GM18909 (cell line): ENCODE results near the gene MRPS34.

Source experiments
- ATAC-seq: cut with Tn5 transposase; IDR thresholded peaks from one replicate; pipeline ENCODE4 v1.9.1; 2021; ENCODE audit warnings: mild to moderate bottlenecking; ENCODE audit not compliant: unreplicated experiment, poor library complexity

Gene MRPS34

DNA sequence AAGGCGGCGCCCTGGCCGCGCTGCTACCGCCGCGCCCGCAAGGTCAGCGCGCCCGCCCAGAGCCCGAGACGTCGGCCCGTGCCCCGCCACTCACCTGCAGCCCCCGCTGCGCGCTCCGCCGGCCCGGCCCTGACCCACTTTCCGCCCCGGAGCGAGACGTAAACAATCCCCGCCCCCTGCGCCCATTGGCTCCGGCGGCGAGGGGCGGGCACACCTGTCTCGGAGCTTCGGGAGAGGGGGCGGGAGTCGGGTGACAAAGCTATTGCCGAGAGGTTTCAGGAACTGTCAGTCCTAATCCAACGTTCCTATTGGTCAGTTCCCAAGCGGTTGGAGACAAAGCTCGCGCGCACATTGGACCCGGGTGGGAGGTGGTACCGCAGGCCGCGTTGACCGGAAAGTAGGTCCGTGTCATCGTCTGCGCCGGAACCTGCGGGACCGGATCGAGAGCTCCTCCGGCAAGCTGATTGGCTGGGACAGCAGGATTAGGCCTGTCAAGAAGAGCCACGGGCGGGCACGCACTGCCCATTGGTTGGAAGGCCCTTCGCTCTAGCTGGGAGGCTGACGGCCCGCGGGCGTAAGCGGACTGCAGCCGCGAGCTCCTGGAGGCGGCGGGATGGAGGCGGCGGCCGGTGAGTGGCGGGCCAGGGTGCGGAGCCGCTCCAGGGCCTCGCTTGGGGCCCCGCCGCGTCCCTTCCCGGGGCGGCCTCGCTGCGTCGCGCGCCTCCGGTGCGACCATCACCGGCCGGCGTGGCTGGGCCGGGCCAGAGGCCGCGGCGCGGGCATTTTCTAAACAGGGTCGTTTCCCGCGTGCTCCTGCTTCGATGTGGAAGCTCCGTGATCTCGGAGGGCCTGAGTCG, 9.7 kb upstream of the MRPS34 start, which contains the start of the genes NUBP2 and SPSB3:
Gene NUBP2, plus strand, starts transcription at position 553 of the 857 bp plus-strand sequence. Its CDS starts 61 bp downstream, at position 614.
Gene SPSB3, minus strand, starts transcription at position 164 of the 857 bp plus-strand sequence. CDS start 1,088 bp downstream, outside the sequence.
- peak; percentile 80 for ATAC-seq

DNA sequence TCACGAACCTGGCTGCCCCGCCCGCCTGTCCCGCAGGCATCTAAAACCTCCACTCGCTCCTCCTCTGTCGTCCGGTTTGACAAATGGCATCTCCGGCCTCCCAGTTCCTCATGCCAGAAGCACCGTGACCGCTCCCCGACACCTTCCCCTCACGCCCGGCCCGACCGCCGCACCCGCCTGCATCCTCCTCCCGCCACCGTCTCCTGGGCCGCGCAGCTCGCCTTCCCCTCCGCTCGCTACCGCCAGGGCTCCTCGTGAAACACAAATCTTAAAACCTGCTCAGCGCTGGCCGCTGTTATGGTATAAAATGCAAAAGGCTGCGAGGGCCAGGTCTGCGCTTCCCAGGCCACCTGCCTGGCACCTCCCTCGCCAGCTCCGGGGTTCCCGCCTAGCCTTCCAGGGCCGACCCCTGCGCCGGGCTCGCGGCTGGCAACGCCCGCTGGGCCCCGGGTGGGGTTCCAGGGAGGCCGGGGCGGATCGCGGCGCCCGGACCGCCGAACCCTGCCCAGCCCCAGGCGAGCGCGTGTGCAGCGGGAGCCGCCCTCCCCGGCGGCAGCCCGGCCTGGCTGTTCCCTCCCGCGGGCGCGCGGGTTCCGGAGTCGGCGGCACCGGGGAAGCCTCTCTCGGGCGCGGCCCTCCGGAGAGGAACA, 8.9 kb upstream of the MRPS34 start:
- ATAC-seq, result no peak

DNA sequence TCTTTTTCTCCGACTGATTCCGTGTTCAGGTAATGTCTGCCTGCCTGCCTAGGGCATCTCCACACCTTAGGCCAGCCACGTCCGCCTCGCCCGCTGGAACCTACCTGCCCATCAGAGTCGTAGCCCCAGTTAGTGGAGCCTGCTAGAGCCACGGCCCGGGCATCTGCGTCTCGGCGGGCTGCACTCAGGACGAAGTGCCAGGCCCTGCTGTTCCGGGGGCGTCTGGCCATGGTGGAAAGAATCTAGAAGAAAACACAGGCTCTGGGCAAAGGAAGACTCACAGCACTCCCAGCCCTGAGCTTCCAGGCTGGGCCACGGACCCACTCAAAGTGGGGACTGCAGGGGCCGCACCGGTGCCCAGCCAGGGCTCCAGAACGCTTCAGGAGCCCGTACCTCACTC, 8.3 kb upstream of the MRPS34 start:
- no peak for ATAC-seq

DNA sequence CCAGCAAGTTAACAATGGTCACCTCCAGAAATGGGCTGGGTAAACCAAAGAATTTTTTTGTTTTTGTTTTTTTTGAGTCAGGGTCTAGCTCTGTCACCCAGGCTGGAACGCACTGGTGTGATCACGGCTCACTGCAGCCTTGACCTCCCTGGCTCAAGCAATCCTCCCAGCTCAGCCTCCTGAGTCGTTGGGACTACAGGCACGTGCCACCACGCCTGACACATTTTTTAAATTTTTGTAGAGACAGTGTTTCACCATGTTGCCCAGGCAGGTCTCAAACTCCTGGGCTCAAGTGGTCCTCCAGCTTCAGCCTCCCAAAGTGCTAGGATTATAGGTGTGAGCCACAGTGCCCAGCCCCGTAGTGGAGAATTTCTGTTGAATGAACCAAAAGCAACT, 7.7 kb upstream of the MRPS34 start:
- ATAC-seq, result no peak

DNA sequence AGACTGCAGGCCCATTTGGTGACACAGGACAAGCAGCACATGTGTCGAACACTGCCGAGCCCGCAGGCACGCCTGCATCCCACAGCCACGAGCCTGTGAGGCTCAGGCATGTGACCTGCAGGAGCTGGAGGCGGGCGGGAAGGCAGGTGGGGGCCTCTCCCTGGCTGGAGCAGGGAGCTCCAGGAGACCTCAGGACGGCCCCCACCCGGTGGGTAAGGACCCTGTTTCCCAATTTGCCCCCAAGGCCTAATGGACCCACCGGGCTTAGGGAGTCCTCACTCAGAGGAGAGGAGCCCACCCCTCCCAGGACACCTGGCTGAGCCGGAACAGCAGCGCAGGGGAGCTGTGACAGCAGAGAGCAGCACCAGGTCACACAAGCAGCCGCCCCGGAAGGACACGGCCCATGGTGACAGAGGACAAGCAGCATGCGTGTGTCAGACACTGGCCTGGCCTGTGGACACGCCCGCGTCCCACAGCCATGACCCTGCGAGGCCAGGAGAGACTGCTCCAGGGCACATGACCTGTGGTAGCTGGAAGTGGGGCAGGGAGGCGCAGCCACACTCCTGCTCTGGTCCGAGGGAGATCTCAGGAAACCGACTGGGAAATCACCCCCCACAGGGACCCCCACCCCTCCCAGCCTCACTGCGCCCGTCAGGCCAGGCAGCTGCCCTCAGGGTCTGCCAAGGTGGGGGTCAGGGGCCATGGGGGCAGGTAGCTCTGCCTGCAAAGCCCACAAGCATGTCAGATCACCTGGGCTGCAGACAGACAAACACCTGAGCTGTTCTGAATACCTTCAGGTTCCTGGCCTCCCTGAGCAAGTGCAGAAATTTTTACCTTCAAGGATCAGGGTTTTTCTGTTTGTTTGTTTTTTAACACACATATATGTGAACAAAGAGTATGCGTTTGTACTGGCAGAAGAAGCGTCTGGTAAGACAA, 7.1 kb upstream of the MRPS34 start:
- no peak for ATAC-seq

DNA sequence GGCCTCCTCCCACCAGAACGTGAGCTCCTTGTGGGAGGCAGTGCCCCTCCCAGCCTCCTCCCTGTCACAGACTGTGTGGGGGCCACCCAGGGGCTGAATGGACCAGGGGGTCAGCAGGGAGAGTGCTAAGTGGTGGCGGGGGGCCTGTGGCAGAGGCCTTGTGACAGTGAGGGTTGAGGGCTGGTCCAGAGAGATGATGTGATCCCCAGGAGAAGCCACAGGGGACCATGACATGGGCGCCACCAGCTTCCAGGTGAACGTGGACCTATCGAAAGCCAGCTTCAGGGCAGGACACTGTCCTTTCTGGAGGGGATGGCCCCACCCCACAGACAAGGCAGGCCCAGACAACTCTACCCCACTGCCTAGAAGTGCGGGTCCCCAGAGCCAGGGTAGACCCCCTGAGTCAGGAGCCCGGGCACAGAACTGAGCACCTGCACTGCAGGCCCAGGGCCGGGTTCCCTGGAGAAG, 6.3 kb upstream of the MRPS34 start:
- no peak for ATAC-seq

DNA sequence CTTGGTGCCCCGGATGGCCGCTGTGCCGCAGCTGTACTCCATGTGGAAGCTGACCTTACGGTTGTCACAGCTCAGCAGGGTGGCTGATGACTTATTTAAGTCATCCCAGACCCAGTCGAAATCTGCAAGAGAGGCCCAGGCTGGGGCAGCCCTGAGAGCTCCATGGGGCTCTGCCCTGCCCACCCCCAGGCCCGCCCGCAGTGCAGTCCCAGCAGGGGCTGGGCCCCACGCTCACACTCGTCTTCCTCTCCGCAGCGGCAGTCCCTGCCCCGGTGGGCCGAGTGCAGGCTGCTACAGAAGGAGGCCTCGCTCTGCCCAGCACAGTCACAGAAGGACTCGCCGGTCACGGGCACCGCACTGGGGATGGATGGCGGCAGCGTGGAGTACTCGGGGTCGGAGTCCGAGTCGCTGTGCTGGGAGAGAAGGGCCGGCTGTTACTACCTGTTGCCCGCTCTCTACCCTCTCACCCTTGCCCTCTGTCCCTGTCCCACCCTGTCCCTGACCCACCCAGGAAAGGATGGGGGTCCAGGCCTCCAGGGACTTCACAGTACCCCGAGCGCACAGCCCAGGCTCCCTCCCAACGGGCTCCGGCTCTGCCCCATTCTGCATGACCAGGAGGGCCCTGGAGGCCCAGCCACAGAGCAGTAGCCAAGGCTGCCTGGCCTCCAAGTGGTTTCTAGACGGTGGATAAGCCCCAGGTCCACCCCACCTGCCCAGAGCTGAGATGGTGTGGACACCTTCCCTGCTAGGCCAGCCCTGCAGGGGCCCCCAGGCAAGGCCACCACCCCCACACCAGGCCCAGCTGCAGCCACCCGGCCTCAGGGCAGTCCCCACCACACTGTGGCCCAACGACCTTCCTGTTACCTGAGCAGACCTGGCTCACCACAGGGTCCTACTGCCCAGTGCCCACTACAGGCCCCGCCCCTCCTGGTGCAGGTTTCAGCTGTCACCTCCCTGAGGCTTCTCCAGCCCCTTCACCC, 5.6 kb upstream of the MRPS34 start:
- ATAC-seq, result no peak

DNA sequence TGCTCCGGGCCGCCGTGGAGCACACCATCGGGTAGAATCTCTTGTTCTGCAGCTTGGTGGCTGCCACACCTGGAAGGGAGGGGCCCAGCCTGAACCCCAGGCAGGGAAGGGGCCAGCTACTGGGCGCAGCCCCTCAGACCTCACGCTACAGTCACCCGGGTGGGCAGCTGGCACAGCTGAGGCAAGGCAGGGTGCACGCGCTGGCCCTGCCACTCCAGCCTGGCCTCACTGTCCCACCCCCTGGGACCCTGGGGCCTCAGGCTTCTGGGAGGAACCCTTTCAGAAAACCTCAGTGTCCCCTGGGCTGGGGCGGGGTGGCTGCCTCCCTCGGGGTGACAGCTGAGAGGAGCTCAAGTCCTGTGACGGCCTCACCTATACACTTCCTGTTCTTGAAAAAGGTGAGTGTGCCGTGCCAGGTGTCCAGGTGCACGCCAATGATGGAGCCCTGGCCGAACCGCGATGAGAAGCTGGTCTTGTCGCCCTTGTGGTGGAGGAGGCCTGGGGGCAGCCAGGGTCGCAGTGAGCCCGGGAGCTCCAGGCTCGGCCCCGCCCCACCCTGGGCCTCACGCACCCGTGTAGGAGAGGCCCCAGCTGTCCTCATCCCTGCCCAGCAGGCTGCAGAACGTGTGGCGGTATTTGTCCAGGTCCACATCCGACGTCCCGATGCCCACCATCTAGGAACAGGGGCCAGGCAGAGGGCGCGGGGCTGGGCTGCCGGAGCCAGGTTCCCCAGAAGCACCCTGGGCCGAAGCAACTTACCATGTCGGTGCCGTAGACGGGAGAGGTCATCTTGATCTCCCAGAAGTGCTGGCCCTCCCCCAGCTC, 4.7 kb upstream of the MRPS34 start:
- no peak for ATAC-seq

DNA sequence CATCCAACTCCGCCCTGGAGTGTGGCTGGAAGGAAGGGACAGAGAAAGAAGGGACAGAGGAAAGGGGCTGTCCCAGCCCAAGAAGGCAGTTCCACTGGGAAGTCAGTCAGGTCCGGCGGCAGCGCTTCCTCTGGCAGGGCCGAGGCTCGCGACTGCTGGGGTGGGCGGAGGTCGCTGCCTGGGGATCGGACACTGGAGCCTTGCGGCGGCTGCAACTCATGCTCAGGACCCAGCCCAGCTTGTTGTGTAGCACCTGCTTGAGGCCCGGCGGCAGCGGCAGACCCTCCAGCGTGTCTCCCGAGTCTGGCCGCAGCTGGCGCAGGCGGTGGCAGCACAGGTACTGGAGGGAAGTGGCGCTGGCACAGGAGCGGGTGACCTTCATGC, 4.0 kb upstream of the MRPS34 start:
- ATAC-seq, result no peak

DNA sequence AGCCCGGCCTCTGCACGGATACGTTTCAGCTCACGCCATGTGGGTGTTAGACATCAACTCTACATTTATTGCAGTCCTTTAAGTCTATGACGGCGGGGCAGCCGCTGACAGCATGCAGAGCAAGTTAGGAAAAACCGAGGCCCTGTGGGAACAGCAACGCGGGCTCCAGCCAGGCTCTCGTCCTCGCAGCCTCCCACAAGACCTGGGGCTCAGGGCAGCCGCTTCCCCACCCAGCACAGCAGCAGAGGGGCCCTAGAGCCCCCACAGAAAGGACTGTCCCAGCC, 3.7 kb upstream of the MRPS34 start:
- ATAC-seq, result no peak

DNA sequence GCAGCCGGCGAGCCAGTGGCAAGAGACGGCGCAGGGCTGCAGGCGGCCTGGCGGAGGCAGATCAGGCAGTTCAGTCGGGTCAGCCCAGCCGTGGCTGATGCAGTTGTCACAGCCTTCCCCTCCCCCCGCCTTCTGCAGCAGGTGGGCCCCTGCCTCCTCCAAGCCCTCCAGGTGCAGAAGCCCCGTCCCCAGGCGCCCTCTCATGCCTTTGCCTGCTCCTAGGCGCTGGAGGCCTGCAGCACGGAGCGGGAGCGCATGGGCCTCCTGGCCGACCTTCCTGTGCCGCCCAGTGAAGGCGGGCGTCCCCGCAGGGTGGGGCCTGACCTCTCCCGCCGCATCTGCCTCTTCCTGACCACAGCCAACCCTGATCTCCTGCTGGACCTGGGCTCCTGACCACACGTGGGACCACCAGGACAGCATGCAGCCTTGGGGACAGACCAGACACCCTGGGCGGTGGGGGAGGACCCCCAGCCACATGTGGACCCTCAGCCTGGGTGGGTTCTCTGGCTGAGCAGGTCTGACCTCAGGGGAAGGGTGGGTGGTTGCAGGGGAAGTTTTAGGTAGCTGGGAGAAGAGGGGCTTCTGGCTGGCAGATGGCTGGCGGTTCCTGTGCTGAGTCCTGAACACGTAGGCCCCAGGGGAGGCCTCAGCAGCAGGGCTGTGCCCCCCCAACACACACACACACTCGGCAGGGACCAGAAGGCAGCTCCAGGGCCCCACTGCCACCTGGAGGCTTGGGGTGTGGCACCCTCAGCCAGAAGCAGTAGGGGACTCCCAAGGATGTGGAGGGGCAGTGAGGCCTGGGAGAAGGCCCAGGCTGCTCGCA, 3.1 kb upstream of the MRPS34 start:
- ATAC-seq, result no peak

DNA sequence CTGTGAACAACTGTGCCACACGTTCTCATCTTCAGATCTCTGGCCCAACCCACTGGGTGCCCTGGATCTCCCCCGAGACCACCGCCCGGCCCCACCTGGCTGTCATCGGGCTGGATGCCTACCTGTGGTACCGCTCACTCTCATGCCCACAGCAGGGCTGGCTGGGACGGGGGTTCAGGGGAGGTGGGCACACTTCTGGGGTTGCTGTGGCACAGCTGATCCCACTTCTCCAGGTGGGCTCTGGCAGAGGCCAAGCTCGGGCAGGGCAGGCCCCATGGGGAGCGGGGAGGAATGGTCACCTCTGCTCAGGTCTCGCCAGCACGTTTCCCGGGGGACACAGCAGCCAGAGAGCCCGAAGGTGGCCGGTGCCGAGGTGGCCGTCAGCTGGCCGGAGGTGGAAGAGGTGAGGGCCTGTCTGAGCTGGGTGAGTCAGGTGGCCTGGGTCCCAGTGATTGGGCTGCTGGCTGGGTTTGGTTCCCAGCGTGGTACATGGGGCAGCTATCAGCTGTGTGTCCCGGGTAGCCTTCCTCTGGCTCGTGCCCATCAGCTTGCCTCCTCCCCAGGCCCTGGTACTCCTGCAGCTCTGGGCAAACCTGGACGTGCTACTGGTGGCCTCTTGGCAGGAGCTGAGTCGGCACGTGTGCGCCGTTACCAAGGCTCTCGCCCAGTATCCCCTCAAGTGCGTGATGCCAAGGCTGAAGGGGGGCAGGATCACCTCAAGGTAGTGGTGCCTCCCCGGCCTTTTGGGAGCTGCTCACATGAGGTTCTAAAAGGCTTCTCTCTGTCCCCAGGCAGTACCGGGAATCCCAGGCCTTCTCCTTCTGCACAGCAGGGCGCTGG, 2.3 kb upstream of the MRPS34 start:
- no peak for ATAC-seq

DNA sequence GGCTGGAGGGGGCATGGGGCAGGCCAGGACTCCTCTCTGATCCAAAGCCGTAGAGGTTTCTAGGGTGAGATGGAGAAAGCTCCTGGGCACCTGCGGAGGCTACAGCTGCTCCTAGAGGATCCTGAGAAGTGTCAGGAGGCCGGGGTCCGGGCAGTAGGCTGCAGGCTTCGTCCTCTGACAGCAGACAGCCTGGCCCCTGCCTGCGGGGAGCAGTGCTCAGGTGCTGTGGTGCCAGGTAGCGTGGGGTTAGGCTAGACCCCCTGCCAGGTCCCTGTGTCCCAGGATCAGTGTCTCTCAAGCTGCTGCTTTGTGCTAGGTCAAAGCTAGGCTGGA, 1.5 kb upstream of the MRPS34 start:
- no peak for ATAC-seq

DNA sequence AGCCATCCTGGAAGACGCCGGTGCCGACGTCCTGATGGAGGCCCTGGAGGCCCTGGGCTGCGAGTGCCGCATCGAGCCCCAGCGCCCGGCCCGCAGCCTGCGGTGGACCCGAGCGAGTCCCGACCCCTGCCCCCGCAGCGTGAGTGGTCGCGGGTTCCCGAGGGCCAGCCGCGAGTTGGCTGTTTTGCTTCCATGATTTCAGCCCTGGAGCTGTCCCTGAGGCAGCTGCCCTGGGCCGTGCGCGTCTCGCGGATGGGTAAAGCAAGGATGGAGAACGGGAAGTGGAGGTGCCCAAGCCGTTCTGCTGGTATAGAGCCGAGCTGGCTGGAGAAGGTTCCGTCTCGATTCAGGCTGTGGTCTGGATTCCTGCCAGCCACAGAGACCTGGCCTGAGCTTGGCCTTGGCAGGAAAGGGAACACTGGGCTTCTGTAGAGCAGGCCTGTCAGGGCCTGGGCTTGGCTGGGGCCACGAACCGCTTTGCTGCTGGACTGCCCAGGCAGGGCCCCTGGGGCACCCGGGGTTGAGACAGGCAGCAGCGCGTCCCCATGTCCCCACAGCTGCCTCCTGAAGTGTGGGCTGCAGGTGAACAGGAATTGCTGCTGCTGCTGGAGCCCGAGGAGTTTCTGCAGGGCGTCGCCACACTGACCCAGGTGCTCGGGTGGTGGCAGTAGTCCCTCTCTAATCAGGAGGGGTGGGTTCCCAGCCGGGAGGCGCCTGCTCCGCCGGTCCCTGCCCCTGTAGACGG, 941 bp upstream of the MRPS34 start:
- ATAC-seq, result no peak

DNA sequence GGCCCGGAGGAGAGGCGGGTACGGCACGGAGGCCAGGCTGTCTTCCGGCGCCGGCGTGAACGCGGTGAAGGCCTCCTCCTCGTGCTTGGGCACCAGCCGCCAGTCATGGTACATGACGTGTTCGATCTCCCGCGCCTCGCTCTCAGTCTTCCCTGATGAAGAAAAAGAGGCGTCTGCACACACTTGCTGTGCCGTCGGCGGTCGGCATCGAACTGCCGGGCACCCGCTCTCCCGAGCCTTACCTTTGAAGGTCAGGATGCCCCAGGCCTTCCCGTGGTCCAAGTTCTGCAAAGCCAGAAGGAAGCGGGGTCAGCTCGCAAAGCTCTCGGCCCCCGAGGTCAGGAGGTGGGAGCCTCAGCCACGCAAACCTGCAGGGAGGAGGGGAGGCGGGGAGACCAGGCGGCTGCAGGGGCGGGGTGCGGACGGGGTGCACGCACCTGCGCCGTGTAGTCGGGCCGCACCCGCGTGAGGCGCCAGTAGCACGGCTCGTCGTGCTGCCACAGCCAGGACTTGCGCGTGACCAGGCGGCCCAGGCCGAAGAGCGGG, 499 bp downstream of the MRPS34 start, which contains the start of gene EME2:
Gene EME2, plus strand, starts transcription at position 449 of the 546 bp plus-strand sequence. CDS start 418 bp downstream, outside the sequence.
- peak; percentile 11 for ATAC-seq

DNA sequence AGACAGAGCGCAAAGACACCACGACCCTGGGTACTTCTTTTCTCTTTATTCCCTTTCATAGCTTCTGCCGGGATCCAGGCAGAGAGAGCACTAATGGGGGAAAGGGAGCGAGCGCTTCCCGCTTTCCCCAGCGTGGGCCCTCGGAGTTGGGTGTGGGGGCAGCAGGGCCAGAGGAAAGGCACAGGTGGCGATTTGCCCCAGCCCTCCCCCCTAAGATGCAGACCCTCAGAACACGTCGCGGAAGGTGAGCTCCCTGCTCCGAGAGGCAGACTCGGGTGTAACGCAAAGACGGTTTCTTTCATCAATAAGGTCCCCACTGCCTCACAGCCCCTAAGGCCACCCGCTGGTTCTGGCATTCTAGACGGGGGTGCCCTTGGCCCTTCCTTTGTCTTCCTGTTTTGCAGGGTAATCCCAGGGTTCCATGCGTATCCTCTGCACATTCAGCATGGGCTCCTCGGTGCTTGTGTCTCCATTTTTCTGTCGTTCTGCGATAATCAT, 1.0 kb downstream of the MRPS34 start:
- ATAC-seq, result no peak
